Aorta (tissue), 5 donors: Measurements from ENCODE around the gene TRIM14. TPM values are rescaled to one million over a fixed set of nuclear protein-coding genes. Genes with fewer than 3 reads are reported as not detected.
"Not testable (repeated sequence)": the region's sequence is repeated elsewhere in the genome, so short reads cannot be mapped to it uniquely, and the experiment has no call there.

Source experiments
- ATAC-seq: fragments of 200-7000 bp; cut with Tn5 transposase; one replicate; pipeline ENCODE4 v1.9.1; 2022; ENCODE audit warnings: moderate library complexity; ENCODE audit not compliant: low FRiP score
- DNase-seq, 2 donors: peaks; one replicate each; pipeline ENCODE4 v3.0.0-alpha.2; 2020
- H3K27ac ChIP-seq, 2 donors: one replicate each; pipeline ENCODE4 v1.5.1; 2013; ENCODE audit warnings: low read length in 2 of 2, mild to moderate bottlenecking in 2 of 2, moderate library complexity in 2 of 2, control low read depth in 1 of 2, inconsistent platforms in 1 of 2, low read depth in 1 of 2
- H3K27me3 ChIP-seq, 2 donors: one replicate each; pipeline ENCODE4 v1.6.1; 2013; ENCODE audit warnings: control low read depth in 1 of 2, low read length in 1 of 2, mild to moderate bottlenecking in 1 of 2, moderate library complexity in 1 of 2; ENCODE audit not compliant: insufficient read depth in 2 of 2, control insufficient read depth in 1 of 2
- H3K36me3 ChIP-seq, 2 donors: one replicate each; pipeline ENCODE4 v1.6.1; 2013; ENCODE audit warnings: control low read depth in 1 of 2, low read length in 1 of 2, mild to moderate bottlenecking in 1 of 2; ENCODE audit not compliant: insufficient read depth in 2 of 2, control insufficient read depth in 1 of 2
- H3K4me1 ChIP-seq, 2 donors: one replicate each; pipeline ENCODE4 v1.6.1; 2013; ENCODE audit warnings: low read length in 2 of 2, control low read depth in 1 of 2, mild to moderate bottlenecking in 1 of 2, moderate library complexity in 1 of 2; ENCODE audit not compliant: insufficient read depth in 2 of 2, control insufficient read depth in 1 of 2
- H3K4me3 ChIP-seq, 2 donors: one replicate each; pipeline ENCODE4 v1.5.1; 2013; ENCODE audit warnings: low read length in 2 of 2, control low read depth in 1 of 2, mild to moderate bottlenecking in 1 of 2
- H3K9me3 ChIP-seq: one replicate; pipeline ENCODE4 v1.6.1; 2013; ENCODE audit warnings: mild to moderate bottlenecking, low read length; ENCODE audit not compliant: control insufficient read depth
- WGBS, 2 donors: extraction: QIAGEN DNeasy Blood & Tissue Kit; methylation state at CpG; one replicate each; pipeline ENCODE4 v1.1.7; 2013; 5-methylcytosine and 5-hydroxymethylcytosine counted together
- intact Hi-C, 2 donors: fragments of 100-400 bp; cut with DNase I; formaldehyde crosslinking; loops; one replicate each; pipeline versions ENCODE4 v1.14.2 to v1.15.0; 2022
- polyA plus RNA-seq, 2 donors: library from polyadenylated mRNA; stranded (reverse); fragments of 200-250 nt; gene quantifications; one replicate each; pipeline ENCODE4 v1.2.3, GENCODE V29; 2013
- total RNA-seq, 2 donors: library from RNA; stranded (reverse); fragmentation: NEBNext Ultra II Directional; extraction: Animal tissue kit (Norgen Biotek cat#: 25700); gene quantifications; one replicate each; pipeline ENCODE4 v1.2.1, GENCODE V29; 2021
- donor health status: healthy with polysubstance abuse.
- donor health status: Bipolar disorder and iron deficiency.
- donor health status: DM: no; HTN: no; CAD: no.
- donor health status: DM: no; HTN: no; CAD: no.
- donor health status: DM: yes; HTN: yes; CAD: no.

TRIM14 gene
- total and polyA plus RNA-seq, 4 donors: 1.5 to 17.6 (median 7.1) TPM

- DNase-seq: peak; percentile 89 to 92
Observed at GRCh38 chr9:98034593-98035546, 84.2 kb downstream of the TRIM14 start.

GRCh38 chr9:98031935-98032334 lies 87.1 kb downstream of the TRIM14 start:
- no peaks in the 10 kb centered on the region for H3K4me1 ChIP-seq
- H3K4me3 ChIP-seq: no peak overlapping the region
- no peak for DNase-seq
- H3K27me3 ChIP-seq: no peaks in the 10 kb centered on the region
- no peak for ATAC-seq
- 64 to 73% methylated on average over 1 of the region's 1 CpG for WGBS, 2 donors
- H3K27ac ChIP-seq: no peak overlapping the region
- no peaks in the 10 kb centered on the region for H3K9me3 ChIP-seq
- H3K36me3 ChIP-seq: no peaks in the 10 kb centered on the region
- intact Hi-C loops: no loop called here

More at GRCh38 chr9:98034593-98035546, 84.2 kb downstream of the TRIM14 start:
- peak overlapping the region in 1 of 2 donors; percentile 53 for H3K27ac ChIP-seq
- H3K4me3 ChIP-seq: no peak overlapping the region
- ATAC-seq: peak; percentile 89
- H3K9me3 ChIP-seq: no peaks in the 10 kb centered on the region
- no peaks in the 10 kb centered on the region for H3K36me3 ChIP-seq
- H3K27me3 ChIP-seq: no peaks in the 10 kb centered on the region
- intact Hi-C loops: loop anchor here (2.0 to 5.0 kb wide), 4 partner anchors 22 to 112 kb away; partner anchors contain the start of genes NANS (in 1 of the 2) and TRMO (in 1 of the 2)
- 39% methylated on average over 20 of the region's 20 CpGs for WGBS, 2 donors
- H3K4me1 ChIP-seq: no peaks in the 10 kb centered on the region

- no peak overlapping the region for H3K27ac ChIP-seq
- no peaks in the 10 kb centered on the region for H3K4me1 ChIP-seq
- H3K27me3 ChIP-seq: no peaks in the 10 kb centered on the region
- peaks cover 0 to 2% of the 10 kb centered on the region in 2 donors for H3K36me3 ChIP-seq
- H3K9me3 ChIP-seq: no peaks in the 10 kb centered on the region
- ATAC-seq: no peak
- DNase-seq: no peak
- no peak overlapping the region for H3K4me3 ChIP-seq
- intact Hi-C loops: no loop called here
Observed at GRCh38 chr9:98031169-98031568, 87.9 kb downstream of the TRIM14 start.

GRCh38 chr9:98024702-98025101 lies 94.3 kb downstream of the TRIM14 start:
- intact Hi-C loops: loop anchor here in 1 of 2 donors (5.0 kb wide), 2 partner anchors 33 to 42 kb away; partner anchors contain the start of genes ANP32B and NANS
- no peak overlapping the region for H3K27ac ChIP-seq
- no peaks in the 10 kb centered on the region for H3K9me3 ChIP-seq
- WGBS, 2 donors: 99 to 100% methylated on average over 1 of the region's 1 CpG
- H3K4me1 ChIP-seq: no peaks in the 10 kb centered on the region
- no peak for ATAC-seq
- no peaks in the 10 kb centered on the region for H3K27me3 ChIP-seq
- no peak overlapping the region for H3K4me3 ChIP-seq
- peaks cover 0 to 2% of the 10 kb centered on the region in 2 donors for H3K36me3 ChIP-seq
- no peak for DNase-seq

GRCh38 chr9:98022447-98022846 lies 96.6 kb downstream of the TRIM14 start:
- no peaks in the 10 kb centered on the region for H3K4me1 ChIP-seq
- ATAC-seq (peak; percentile 65), DNase-seq (peak in 1 of 2 donors; percentile 76)
- WGBS, 2 donors: 39 to 41% methylated on average over 8 of the region's 8 CpGs
- H3K27me3 ChIP-seq: no peaks in the 10 kb centered on the region
- no peak overlapping the region for H3K4me3 ChIP-seq
- H3K9me3 ChIP-seq: no peaks in the 10 kb centered on the region
- intact Hi-C loops: loop anchor here in 1 of 2 donors (5.0 kb wide), 2 partner anchors 35 to 40 kb away; partner anchors contain the start of genes ANP32B and NANS
- H3K27ac ChIP-seq: no peak overlapping the region
- peaks cover 0 to 6% of the 10 kb centered on the region in 2 donors for H3K36me3 ChIP-seq

- Histone ChIP-seq H3K27me3 (no peaks in the 10 kb centered on the region), H3K9me3 (no peaks in the 10 kb centered on the region), H3K27ac (no peak overlapping the region), H3K36me3 (peaks cover 0 to 6% of the 10 kb centered on the region in 2 donors), H3K4me1 (no peaks in the 10 kb centered on the region), H3K4me3 (no peak overlapping the region)
- WGBS, 2 donors: 66 to 68% methylated on average over 8 of the region's 8 CpGs
- DNase-seq: no peak
- no peak for ATAC-seq
- intact Hi-C loops: loop anchor here in 1 of 2 donors (5.0 kb wide), 2 partner anchors 36 to 39 kb away; partner anchors contain the start of genes ANP32B and NANS
Observed at GRCh38 chr9:98021306-98022040, 97.5 kb downstream of the TRIM14 start.

- no peak overlapping the region for H3K4me3 ChIP-seq
- no peak overlapping the region for H3K27ac ChIP-seq
- H3K36me3 ChIP-seq: peaks cover 3 to 6% of the 10 kb centered on the region in 2 donors
- 95 to 96% methylated on average over 8 of the region's 8 CpGs for WGBS, 2 donors
- no peaks in the 10 kb centered on the region for H3K27me3 ChIP-seq
- no peaks in the 10 kb centered on the region for H3K4me1 ChIP-seq
- DNase-seq: no peak
- no peak for ATAC-seq
- H3K9me3 ChIP-seq: no peaks in the 10 kb centered on the region
- intact Hi-C loops: loop anchor here in 1 of 2 donors (5.0 kb wide), 2 partner anchors 37 to 38 kb away; partner anchors contain the start of genes ANP32B and NANS
Observed at GRCh38 chr9:98020476-98021145, 98.4 kb downstream of the TRIM14 start.

GRCh38 chr9:98019869-98020268 lies 99.2 kb downstream of the TRIM14 start:
- ATAC-seq, H3K4me3 ChIP-seq, H3K9me3 ChIP-seq, H3K27ac ChIP-seq, DNase-seq, H3K27me3 ChIP-seq, H3K4me1 ChIP-seq, H3K36me3 ChIP-seq: not testable (repeated sequence)
- 86 to 92% methylated on average over 5 of the region's 5 CpGs for WGBS, 2 donors
- intact Hi-C loops: loop anchor here in 1 of 2 donors (5.0 kb wide), 2 partner anchors 37 to 38 kb away; partner anchors contain the start of genes ANP32B and NANS
